Measurements from ENCODE around the gene C1QTNF3.

The C1QTNF3 gene

DNA sequence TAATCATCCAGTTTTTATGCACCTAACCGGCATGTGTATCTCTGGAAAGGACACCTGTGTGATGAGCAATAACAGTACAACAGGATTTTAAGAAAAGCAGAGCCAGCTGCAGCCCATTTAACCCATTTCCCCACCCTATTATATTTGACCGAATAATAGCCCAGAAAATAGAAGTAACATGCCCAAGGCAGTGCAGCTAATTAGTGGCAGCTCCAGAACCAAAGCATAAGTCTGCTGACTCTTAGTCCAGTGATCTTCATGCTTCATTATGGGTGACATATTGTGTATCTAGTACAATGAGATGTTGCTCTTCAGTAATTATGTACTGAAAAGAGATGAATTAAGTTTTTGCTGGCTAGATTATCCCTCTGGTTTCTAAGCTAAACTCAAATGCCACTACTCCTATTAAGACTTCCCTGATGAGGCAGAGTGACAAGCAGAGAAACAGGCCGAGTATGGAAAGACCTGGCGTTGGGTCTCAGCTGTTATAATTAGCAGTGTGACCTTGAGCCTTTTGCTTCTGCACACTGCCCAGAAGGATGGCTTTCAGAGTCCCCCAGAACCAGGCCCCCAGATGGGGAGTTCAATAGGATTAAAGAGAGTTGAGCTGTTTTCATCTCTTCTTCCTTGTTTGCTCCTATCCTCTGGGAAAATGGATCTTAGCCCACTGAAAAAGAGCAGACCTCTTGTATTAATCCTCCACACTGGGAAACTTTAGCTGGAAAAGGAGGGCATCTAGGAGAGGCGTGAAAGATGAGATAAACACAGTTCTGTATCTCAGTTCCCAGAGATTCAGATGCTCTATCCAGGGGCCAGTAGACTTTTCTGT lies 10.8 kb upstream of the C1QTNF3 start:
- Histone ChIP-seq H3K79me1 (replicated peaks; ENCODE audit: low read length, poor library complexity, severe bottlenecking) (no peaks in the 10 kb centered on the region), H3K27ac (ENCODE audit: low read length, poor library complexity, severe bottlenecking) (peak overlapping the region; percentile 59), H2BK120ac (ENCODE audit: low read depth, low read length) (no peak overlapping the region), H4K8ac (ENCODE audit: low read length) (peak overlapping the region; percentile 29), H2BK5ac (ENCODE audit: low read depth, low read length, poor library complexity, severe bottlenecking) (no peak overlapping the region), H3K4me3 (ENCODE audit: insufficient read depth in 1 of 2, low read depth in 1 of 2, low read length in 2 of 2) (no peak overlapping the region), H3K27me3 (ENCODE audit: control insufficient read depth in 1 of 2, insufficient read depth in 1 of 2, low read length in 2 of 2) (no peaks in the 10 kb centered on the region), H3K4me1 (ENCODE audit: control insufficient read depth, insufficient read depth, low read depth, low read length) (no peaks in the 10 kb centered on the region), H3K18ac (ENCODE audit: low read depth in 1 of 2, low read length in 2 of 2) (no peak overlapping the region), H3K23ac (ENCODE audit: low read length in 2 of 2) (no peak overlapping the region), H2AFZ (ENCODE audit: low read depth, low read length) (no peak overlapping the region), H3K9ac (ENCODE audit: low read length) (peak overlapping the region; percentile 47), H2BK15ac (ENCODE audit: low read depth, poor library complexity, severe bottlenecking) (no peak overlapping the region), H3K14ac (ENCODE audit: low read length in 2 of 2) (no peak overlapping the region), H2AK5ac (ENCODE audit: low read length, severe bottlenecking) (no peak overlapping the region), H3K9me3 (ENCODE audit: control insufficient read depth, low read length) (no peaks in the 10 kb centered on the region), H4K91ac (ENCODE audit: low read length) (no peak overlapping the region), H3K4me2 (ENCODE audit: low read length, poor library complexity, severe bottlenecking) (no peak overlapping the region), H3K4ac (ENCODE audit: low read depth in 1 of 2, low read length in 2 of 2) (no peak overlapping the region), H3K36me3 (ENCODE audit: control insufficient read depth in 1 of 2, insufficient read depth in 2 of 2, low read depth in 1 of 2, low read length in 2 of 2) (peaks cover 0 to 3% of the 10 kb centered on the region in 2 experiments), H2BK12ac (ENCODE audit: low read length in 2 of 2) (no peak overlapping the region)
- no peak for DNase-seq
- 92% methylated on average over 4 of the region's 5 CpGs for WGBS

GRCh38 chr5:34053133-34053532 lies 10.1 kb upstream of the C1QTNF3 start:
- 47% methylated on average over 2 of the region's 2 CpGs for WGBS
- no peaks in the 10 kb centered on the region for H3K4me1 ChIP-seq (ENCODE audit: control insufficient read depth, insufficient read depth, low read depth, low read length)
- H2AFZ ChIP-seq (ENCODE audit: low read depth, low read length) = no peak overlapping the region
- H3K27me3 ChIP-seq (ENCODE audit: control insufficient read depth in 1 of 2, insufficient read depth in 1 of 2, low read length in 2 of 2) = no peaks in the 10 kb centered on the region
- H2BK120ac ChIP-seq (ENCODE audit: low read depth, low read length) = no peak overlapping the region
- no peak overlapping the region for H3K23ac ChIP-seq (ENCODE audit: low read length in 2 of 2)
- no peak overlapping the region for H2BK12ac ChIP-seq (ENCODE audit: low read length in 2 of 2)
- no peak overlapping the region for H4K91ac ChIP-seq (ENCODE audit: low read length)
- H3K9me3 ChIP-seq (ENCODE audit: control insufficient read depth, low read length) = no peaks in the 10 kb centered on the region
- no peak overlapping the region for H3K18ac ChIP-seq (ENCODE audit: low read depth in 1 of 2, low read length in 2 of 2)
- DNase-seq = peak; percentile 44
- no peak overlapping the region for H2BK15ac ChIP-seq (ENCODE audit: low read depth, poor library complexity, severe bottlenecking)
- H2AK5ac ChIP-seq (ENCODE audit: low read length, severe bottlenecking) = no peak overlapping the region
- H3K9ac ChIP-seq (ENCODE audit: low read length) = peak overlapping the region; percentile 75
- H3K4ac ChIP-seq (ENCODE audit: low read depth in 1 of 2, low read length in 2 of 2) = no peak overlapping the region
- H3K79me1 ChIP-seq (replicated peaks; ENCODE audit: low read length, poor library complexity, severe bottlenecking) = no peaks in the 10 kb centered on the region
- H4K8ac ChIP-seq (ENCODE audit: low read length) = peak overlapping the region; percentile 13
- no peak overlapping the region for H3K4me3 ChIP-seq (ENCODE audit: insufficient read depth in 1 of 2, low read depth in 1 of 2, low read length in 2 of 2)
- peak overlapping the region; percentile 59 for H3K27ac ChIP-seq (ENCODE audit: low read length, poor library complexity, severe bottlenecking)
- H3K14ac ChIP-seq (ENCODE audit: low read length in 2 of 2) = no peak overlapping the region
- no peak overlapping the region for H2BK5ac ChIP-seq (ENCODE audit: low read depth, low read length, poor library complexity, severe bottlenecking)
- H3K36me3 ChIP-seq (ENCODE audit: control insufficient read depth in 1 of 2, insufficient read depth in 2 of 2, low read depth in 1 of 2, low read length in 2 of 2) = peaks cover 0 to 3% of the 10 kb centered on the region in 2 experiments
- no peak overlapping the region for H3K4me2 ChIP-seq (ENCODE audit: low read length, poor library complexity, severe bottlenecking)

GRCh38 chr5:34051374-34051980 lies 8.5 kb upstream of the C1QTNF3 start:
- H3K9me3 ChIP-seq (ENCODE audit: control insufficient read depth, low read length) = no peaks in the 10 kb centered on the region
- no peak overlapping the region for H2BK12ac ChIP-seq (ENCODE audit: low read length in 2 of 2)
- no peaks in the 10 kb centered on the region for H3K27me3 ChIP-seq (ENCODE audit: control insufficient read depth in 1 of 2, insufficient read depth in 1 of 2, low read length in 2 of 2)
- H3K4ac ChIP-seq (ENCODE audit: low read depth in 1 of 2, low read length in 2 of 2) = no peak overlapping the region
- H2BK120ac ChIP-seq (ENCODE audit: low read depth, low read length) = no peak overlapping the region
- peaks cover 2% of the 10 kb centered on the region for H3K4me1 ChIP-seq (ENCODE audit: control insufficient read depth, insufficient read depth, low read depth, low read length)
- H4K91ac ChIP-seq (ENCODE audit: low read length) = no peak overlapping the region
- H4K8ac ChIP-seq (ENCODE audit: low read length) = no peak overlapping the region
- H3K18ac ChIP-seq (ENCODE audit: low read depth in 1 of 2, low read length in 2 of 2) = no peak overlapping the region
- H3K9ac ChIP-seq (ENCODE audit: low read length) = peak overlapping the region; percentile 10
- H3K4me2 ChIP-seq (ENCODE audit: low read length, poor library complexity, severe bottlenecking) = no peak overlapping the region
- H3K36me3 ChIP-seq (ENCODE audit: control insufficient read depth in 1 of 2, insufficient read depth in 2 of 2, low read depth in 1 of 2, low read length in 2 of 2) = no peaks in the 10 kb centered on the region
- peak overlapping the region; percentile 64 for H2AK5ac ChIP-seq (ENCODE audit: low read length, severe bottlenecking)
- H3K14ac ChIP-seq (ENCODE audit: low read length in 2 of 2) = no peak overlapping the region
- H3K27ac ChIP-seq (ENCODE audit: low read length, poor library complexity, severe bottlenecking) = no peak overlapping the region
- no peak overlapping the region for H2AFZ ChIP-seq (ENCODE audit: low read depth, low read length)
- H2BK15ac ChIP-seq (ENCODE audit: low read depth, poor library complexity, severe bottlenecking) = no peak overlapping the region
- H2BK5ac ChIP-seq (ENCODE audit: low read depth, low read length, poor library complexity, severe bottlenecking) = no peak overlapping the region
- no peak overlapping the region for H3K23ac ChIP-seq (ENCODE audit: low read length in 2 of 2)
- no peak for DNase-seq
- WGBS = 100% methylated on average over 4 of the region's 4 CpGs
- H3K79me1 ChIP-seq (replicated peaks; ENCODE audit: low read length, poor library complexity, severe bottlenecking) = no peaks in the 10 kb centered on the region
- H3K4me3 ChIP-seq (ENCODE audit: insufficient read depth in 1 of 2, low read depth in 1 of 2, low read length in 2 of 2) = no peak overlapping the region

DNA sequence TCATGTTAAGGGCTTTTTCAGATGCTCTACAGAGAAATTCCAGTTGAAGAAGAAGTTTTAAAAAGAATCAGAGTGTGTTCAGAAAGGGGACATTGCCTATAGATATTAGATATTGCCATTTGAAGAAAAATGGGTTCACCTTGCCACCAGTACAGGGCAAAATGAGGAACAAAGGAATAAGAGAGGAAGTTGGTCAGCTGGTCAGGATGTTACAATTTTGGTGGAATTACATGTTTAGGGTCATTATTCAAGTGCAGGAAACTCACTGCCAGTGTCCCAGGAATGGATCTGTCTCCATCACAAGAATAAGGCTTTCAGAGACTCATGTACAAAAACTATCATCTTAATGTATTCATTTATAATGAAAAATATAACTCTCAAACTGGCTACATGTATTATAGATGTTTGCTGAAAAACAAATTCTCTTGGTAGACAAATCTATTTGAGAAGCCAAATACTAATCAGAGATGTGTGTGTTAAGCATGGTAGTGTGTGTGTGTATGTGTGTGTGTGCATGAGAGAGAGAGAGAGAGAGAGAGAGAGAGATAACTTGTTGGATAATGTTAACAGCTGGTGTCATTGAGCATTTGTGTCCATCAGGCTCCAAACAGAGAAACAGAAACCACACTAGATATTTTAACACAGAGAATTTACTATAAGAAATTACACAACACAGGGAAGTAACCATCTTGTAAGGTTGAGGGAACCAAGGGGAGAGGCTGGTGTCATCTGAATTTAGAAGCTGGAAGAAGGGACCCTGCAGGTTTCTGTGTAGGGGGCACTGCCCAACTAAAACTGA lies 5.0 kb upstream of the C1QTNF3 start:
- no peak overlapping the region for H4K91ac ChIP-seq (ENCODE audit: low read length)
- H4K8ac ChIP-seq (ENCODE audit: low read length) = no peak overlapping the region
- no peak overlapping the region for H2BK12ac ChIP-seq (ENCODE audit: low read length in 2 of 2)
- H3K18ac ChIP-seq (ENCODE audit: low read depth in 1 of 2, low read length in 2 of 2) = no peak overlapping the region
- H2AFZ ChIP-seq (ENCODE audit: low read depth, low read length) = no peak overlapping the region
- no peak overlapping the region for H2AK5ac ChIP-seq (ENCODE audit: low read length, severe bottlenecking)
- H3K79me1 ChIP-seq (replicated peaks; ENCODE audit: low read length, poor library complexity, severe bottlenecking) = no peaks in the 10 kb centered on the region
- H2BK120ac ChIP-seq (ENCODE audit: low read depth, low read length) = no peak overlapping the region
- H3K14ac ChIP-seq (ENCODE audit: low read length in 2 of 2) = no peak overlapping the region
- no peak overlapping the region for H3K27ac ChIP-seq (ENCODE audit: low read length, poor library complexity, severe bottlenecking)
- H3K27me3 ChIP-seq (ENCODE audit: control insufficient read depth in 1 of 2, insufficient read depth in 1 of 2, low read length in 2 of 2) = no peaks in the 10 kb centered on the region
- no peak overlapping the region for H2BK15ac ChIP-seq (ENCODE audit: low read depth, poor library complexity, severe bottlenecking)
- H3K9me3 ChIP-seq (ENCODE audit: control insufficient read depth, low read length) = no peaks in the 10 kb centered on the region
- no peak overlapping the region for H3K4ac ChIP-seq (ENCODE audit: low read depth in 1 of 2, low read length in 2 of 2)
- H2BK5ac ChIP-seq (ENCODE audit: low read depth, low read length, poor library complexity, severe bottlenecking) = no peak overlapping the region
- DNase-seq = no peak
- H3K9ac ChIP-seq (ENCODE audit: low read length) = no peak overlapping the region
- H3K23ac ChIP-seq (ENCODE audit: low read length in 2 of 2) = no peak overlapping the region
- H3K4me3 ChIP-seq (ENCODE audit: insufficient read depth in 1 of 2, low read depth in 1 of 2, low read length in 2 of 2) = no peak overlapping the region
- no peaks in the 10 kb centered on the region for H3K36me3 ChIP-seq (ENCODE audit: control insufficient read depth in 1 of 2, insufficient read depth in 2 of 2, low read depth in 1 of 2, low read length in 2 of 2)
- no peak overlapping the region for H3K4me2 ChIP-seq (ENCODE audit: low read length, poor library complexity, severe bottlenecking)
- H3K4me1 ChIP-seq (ENCODE audit: control insufficient read depth, insufficient read depth, low read depth, low read length) = peaks cover 4% of the 10 kb centered on the region

Measured in mesenchymal stem cell (in vitro differentiated cells and primary cell).